ENCODE data around the gene RAB11FIP3. TPM values are rescaled to one million over a fixed set of nuclear protein-coding genes. Genes with fewer than 3 reads are reported as not detected.
A peak's percentile ranks its signal among the peaks of the same experiment; 100 is the strongest.

The RAB11FIP3 gene
- total and polyA plus RNA-seq, 2 of the 13 experiments (the other 11 are each of a cell fraction or from before 2014, with no cell fraction given) = 34.3 to 57.6 TPM

GRCh38 chr16:425082-425718 is at the start of gene RAB11FIP3 (continued):
- TF ChIP-seq ZNF770 (CRISPR knock-in tag; IDR thresholded peaks at IDR 0.05) (peak; percentile 66), SOX5 (CRISPR knock-in tag; IDR thresholded peaks at IDR 0.05; ENCODE audit: borderline replicate concordance) (0 out of 2 replicates have a peak, but pooled peaks have one; percentile 7), MXD3 (CRISPR knock-in tag; IDR thresholded peaks at IDR 0.05) (peak; percentile 32; the same call in 1 of the 2 replicates), MXD1 (CRISPR knock-in tag; IDR thresholded peaks at IDR 0.05) (peak; percentile 77; the same call in 1 of the 2 replicates), ARNT (IDR thresholded peaks at IDR 0.05) (no peak), NFIB (CRISPR knock-in tag; IDR thresholded peaks at IDR 0.05; ENCODE audit: borderline replicate concordance) (no peak), ZNF350 (CRISPR knock-in tag; IDR thresholded peaks at IDR 0.05; ENCODE audit: borderline replicate concordance, low read depth) (peak; percentile 61; the same call in 1 of the 2 replicates), ELF3 (CRISPR knock-in tag; IDR thresholded peaks at IDR 0.05) (peak; percentile 45; the same call in 1 of the 2 replicates), AGO2 (optimal IDR thresholded peaks at IDR 0.05; ENCODE audit: low read depth, low read length) (peak; percentile 50), KDM1A (CRISPR knock-in tag; IDR thresholded peaks at IDR 0.05) (no peak), POGK (CRISPR knock-in tag; conservative IDR thresholded peaks at IDR 0.05) (peak; percentile 65; the same call in 1 of the 2 replicates), ZC3H4 (CRISPR knock-in tag; IDR thresholded peaks at IDR 0.05; ENCODE audit: borderline replicate concordance) (no peak), ZNF720 (CRISPR knock-in tag; IDR thresholded peaks at IDR 0.05) (no peak), ZNF83 (CRISPR knock-in tag; IDR thresholded peaks at IDR 0.05; ENCODE audit: borderline replicate concordance) (peak; percentile 86; the same call in 1 of the 2 replicates), TBP (CRISPR knock-in tag; IDR thresholded peaks at IDR 0.05) (no peak), NR1H2 (CRISPR knock-in tag; IDR thresholded peaks at IDR 0.05; ENCODE audit: borderline replicate concordance, low read depth) (no peak), SNAPC5 (CRISPR knock-in tag; IDR thresholded peaks at IDR 0.05; ENCODE audit: borderline replicate concordance) (no peak), ZNF687 (CRISPR knock-in tag; IDR thresholded peaks at IDR 0.05) (peak; percentile 96), GLMP (CRISPR knock-in tag; IDR thresholded peaks at IDR 0.05; ENCODE audit: borderline replicate concordance) (no peak)
